GM11168 (cell line): ENCODE measurements around the gene TVP23A.

Experiments
- in situ Hi-C: fragments of 300-500 bp; cut with MboI; formaldehyde crosslinking; loops from one replicate; pipeline ENCODE4 v1.12.0; 2022; ENCODE audit warnings: low sequenced_read_pairs; ENCODE audit not compliant: unreplicated experiment

The TVP23A gene

GRCh38 chr16:10756574-10756973 lies 62.0 kb downstream of the TVP23A start:
- in situ Hi-C loops, result no loop called here

- in situ Hi-C loops, result no loop called here
These were observed 63.7 kb downstream of the TVP23A start for GRCh38 chr16:10754941-10755340.

GRCh38 chr16:10753670-10754069 lies 64.9 kb downstream of the TVP23A start:
- in situ Hi-C loops, result no loop called here

- in situ Hi-C loops, result no loop called here
These were observed 65.6 kb downstream of the TVP23A start for GRCh38 chr16:10752843-10753523.

- in situ Hi-C loops, result no loop called here
These were observed 67.3 kb downstream of the TVP23A start for GRCh38 chr16:10751291-10751697.

- in situ Hi-C loops, result no loop called here
These were observed 67.8 kb downstream of the TVP23A start for GRCh38 chr16:10750793-10751192.

- in situ Hi-C loops, result loop anchor here (10.0 kb wide), 1 partner anchor 169 kb away; no protein-coding TSS in a partner anchor
These were observed 72.8 kb downstream of the TVP23A start for GRCh38 chr16:10745841-10746240.

- in situ Hi-C loops, result loop anchor here (10.0 kb wide), 1 partner anchor 170 kb away; no protein-coding TSS in a partner anchor
These were observed 74.1 kb downstream of the TVP23A start for GRCh38 chr16:10744370-10745030.

- in situ Hi-C loops, result loop anchor here (10.0 kb wide), 1 partner anchor 171 kb away; no protein-coding TSS in a partner anchor
These were observed 74.8 kb downstream of the TVP23A start, which contains the start of gene NUBP1 for GRCh38 chr16:10743610-10744369. Gene NUBP1, plus strand, starts transcription at chr16:10743842. Its CDS starts 22 bp downstream, at chr16:10743864.

GRCh38 chr16:10743227-10743609 lies 75.4 kb downstream of the TVP23A start:
- in situ Hi-C loops, result loop anchor here (10.0 kb wide), 1 partner anchor 172 kb away; no protein-coding TSS in a partner anchor

- in situ Hi-C loops, result loop anchor here (10.0 kb wide), 1 partner anchor 173 kb away; no protein-coding TSS in a partner anchor
These were observed 76.8 kb downstream of the TVP23A start for GRCh38 chr16:10741844-10742243.

- in situ Hi-C loops, result loop anchor here (10.0 kb wide), 1 partner anchor 174 kb away; no protein-coding TSS in a partner anchor
These were observed 77.3 kb downstream of the TVP23A start for GRCh38 chr16:10741249-10741648.

- in situ Hi-C loops, result loop anchor here (10.0 kb wide), 1 partner anchor 174 kb away; no protein-coding TSS in a partner anchor
These were observed 77.8 kb downstream of the TVP23A start for GRCh38 chr16:10740845-10741208.

- in situ Hi-C loops, result loop anchor here (5.0 to 10.0 kb wide), 4 partner anchors 175 to 493 kb away; no protein-coding TSS in a partner anchor
These were observed 78.4 kb downstream of the TVP23A start for GRCh38 chr16:10740000-10740844.

GRCh38 chr16:10738231-10739077 lies 80.1 kb downstream of the TVP23A start:
- in situ Hi-C loops, result loop anchor here (5.0 to 10.0 kb wide), 3 partner anchors 221 to 491 kb away; no protein-coding TSS in a partner anchor

GRCh38 chr16:10737068-10737625 lies 81.4 kb downstream of the TVP23A start:
- in situ Hi-C loops, result loop anchor here (5.0 to 10.0 kb wide), 3 partner anchors 220 to 490 kb away; no protein-coding TSS in a partner anchor

- in situ Hi-C loops, result loop anchor here (10.0 kb wide), 1 partner anchor 417 kb away; no protein-coding TSS in a partner anchor
These were observed 86.8 kb downstream of the TVP23A start for GRCh38 chr16:10731790-10732189.
